Right lobe of liver (tissue), 6 donors: ENCODE measurements around the gene CLCN1. TPM values are rescaled to one million over a fixed set of nuclear protein-coding genes. Genes with fewer than 3 reads are reported as not detected.

ENCODE experiments used
- ATAC-seq, 4 donors: fragments of 200-7000 bp; cut with Tn5 transposase; one replicate each; pipeline ENCODE4 v1.9.1; 2020; ENCODE audit warnings: mild to moderate bottlenecking in 4 of 4, moderate library complexity in 4 of 4
- DNase-seq, 3 donors: peaks; one replicate each; pipeline ENCODE4 v3.0.0-alpha.2; 2020
- H3K27ac ChIP-seq, 3 donors: fragments of 200-600 bp; one replicate each; pipeline ENCODE4 v1.8.0; 2022
- H3K27me3 ChIP-seq, 2 donors: fragments of 200-600 bp; one replicate each; pipeline ENCODE4 v1.8.0; 2022
- H3K36me3 ChIP-seq, 4 donors: fragments of 200-600 bp; sonication (generic) in 1 of 4; one replicate each; pipeline versions ENCODE4 v1.5.1 to v1.8.0; 2017 to 2022; ENCODE audit warnings: control low read depth in 1 of 4
- H3K4me1 ChIP-seq, 4 donors: fragments of 200-600 bp; sonication (generic) in 1 of 4; one replicate each; pipeline versions ENCODE4 v1.5.1 to v1.8.0; 2017 to 2022; ENCODE audit warnings: control low read depth in 1 of 4
- H3K4me3 ChIP-seq, 3 donors: fragments of 200-600 bp; one replicate each; pipeline ENCODE4 v1.8.0; 2022
- H3K9me3 ChIP-seq, 4 donors: fragments of 200-600 bp; sonication (generic) in 1 of 4; one replicate each; pipeline versions ENCODE4 v1.5.1 to v1.8.0; 2017 to 2022; ENCODE audit warnings: control low read depth in 1 of 4
- POLR2A ChIP-seq: fragments of 450-650 bp; IDR thresholded peaks from one replicate; pipeline ENCODE4 v1.6.1; 2017; ENCODE audit warnings: antibody characterized with exemption, mild to moderate bottlenecking
- WGBS: methylation state at CpG from one replicate; pipeline ENCODE4 v1.1.6; 2018; ENCODE audit warnings: low coverage, low lambda C conversion rate; ENCODE audit not compliant: insufficient coverage; ENCODE audit errors: missing lambda C conversion rate; 5-methylcytosine and 5-hydroxymethylcytosine counted together
- intact Hi-C, 2 donors: fragments of 100-400 bp; cut with DNase I; formaldehyde crosslinking; loops; one replicate each; pipeline versions ENCODE4 v1.11.2 to v1.14.1; 2022
- total RNA-seq, 6 experiments: library from RNA; depleted of rRNA in 2 of 6; stranded (reverse); fragments of >200 nt in 2 of 6; fragmentation: NEBNext Ultra II Directional in 3 of 6; extraction: Animal tissue kit (Norgen Biotek cat#: 25700) in 3 of 6; gene quantifications; one replicate each; pipeline versions ENCODE4 v1.1.0 to v1.2.4, GENCODE V29; 2016 to 2023
- TF ChIP-seq, protein P1 (sequence below), 4 donors: fragments of 200-600 bp in 3 of 4; fragments of 450-650 bp in 1 of 4; IDR thresholded peaks; one replicate each; pipeline versions ENCODE4 v1.5.1 to v1.8.0; 2016 to 2022; ENCODE audit warnings: antibody characterized with exemption in 4 of 4, mild to moderate bottlenecking in 2 of 4
- donor health status: DM: no; HTN: yes; CAD: no.
- donor health status: DM: no; HTN: no; CAD: no.
- donor health status: DM: no; HTN: no; CAD: no.
- donor health status: DM: no; HTN: yes; CAD: no.
- donor health status: DM: no; HTN: yes; CAD: no.

The CLCN1 gene
- total RNA-seq, 6 experiments from 2014 or later, result not detected

DNA sequence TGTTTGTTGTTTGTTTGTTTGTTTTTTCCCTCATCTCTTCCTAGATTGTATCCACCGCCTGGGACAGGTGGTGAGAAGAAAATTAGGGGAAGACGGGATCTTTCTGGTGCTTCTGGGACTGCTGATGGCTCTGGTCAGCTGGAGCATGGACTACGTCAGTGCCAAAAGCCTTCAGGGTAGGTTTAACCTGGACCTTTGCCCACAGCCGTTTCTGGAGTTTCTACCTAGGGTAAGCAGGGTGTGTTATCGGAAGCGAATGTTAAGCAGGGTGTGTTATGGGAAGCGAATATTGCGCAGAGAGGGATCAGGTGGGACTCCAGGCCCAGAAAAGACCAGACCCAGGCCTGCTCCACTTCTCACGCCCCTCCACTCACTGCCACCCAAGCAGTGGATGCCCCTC, 4.7 kb downstream of the CLCN1 start:
- Histone ChIP-seq H3K4me1 (peaks cover 0 to 30% (median 13%) of the 10 kb centered on the region in 4 donors), H3K9me3 (no peaks in the 10 kb centered on the region), H3K27ac (no peak overlapping the region), H3K4me3 (no peak overlapping the region), H3K27me3 (no peaks in the 10 kb centered on the region), H3K36me3 (no peaks in the 10 kb centered on the region)
- TF ChIP-seq POLR2A, result no peak
- TF ChIP-seq, protein P1, sequence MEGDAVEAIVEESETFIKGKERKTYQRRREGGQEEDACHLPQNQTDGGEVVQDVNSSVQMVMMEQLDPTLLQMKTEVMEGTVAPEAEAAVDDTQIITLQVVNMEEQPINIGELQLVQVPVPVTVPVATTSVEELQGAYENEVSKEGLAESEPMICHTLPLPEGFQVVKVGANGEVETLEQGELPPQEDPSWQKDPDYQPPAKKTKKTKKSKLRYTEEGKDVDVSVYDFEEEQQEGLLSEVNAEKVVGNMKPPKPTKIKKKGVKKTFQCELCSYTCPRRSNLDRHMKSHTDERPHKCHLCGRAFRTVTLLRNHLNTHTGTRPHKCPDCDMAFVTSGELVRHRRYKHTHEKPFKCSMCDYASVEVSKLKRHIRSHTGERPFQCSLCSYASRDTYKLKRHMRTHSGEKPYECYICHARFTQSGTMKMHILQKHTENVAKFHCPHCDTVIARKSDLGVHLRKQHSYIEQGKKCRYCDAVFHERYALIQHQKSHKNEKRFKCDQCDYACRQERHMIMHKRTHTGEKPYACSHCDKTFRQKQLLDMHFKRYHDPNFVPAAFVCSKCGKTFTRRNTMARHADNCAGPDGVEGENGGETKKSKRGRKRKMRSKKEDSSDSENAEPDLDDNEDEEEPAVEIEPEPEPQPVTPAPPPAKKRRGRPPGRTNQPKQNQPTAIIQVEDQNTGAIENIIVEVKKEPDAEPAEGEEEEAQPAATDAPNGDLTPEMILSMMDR (IDR thresholded peaks at IDR 0.05), result no peak
- peak; percentile 59 to 76 (median 69) for DNase-seq
- 37% methylated on average over 6 of the region's 9 CpGs for WGBS
- intact Hi-C loops, result loop anchor here (5.0 to 10.0 kb wide), 2 partner anchors 94 to 97 kb away; no protein-coding TSS in a partner anchor
- peak; percentile 11 to 49 (median 37) for ATAC-seq

DNA sequence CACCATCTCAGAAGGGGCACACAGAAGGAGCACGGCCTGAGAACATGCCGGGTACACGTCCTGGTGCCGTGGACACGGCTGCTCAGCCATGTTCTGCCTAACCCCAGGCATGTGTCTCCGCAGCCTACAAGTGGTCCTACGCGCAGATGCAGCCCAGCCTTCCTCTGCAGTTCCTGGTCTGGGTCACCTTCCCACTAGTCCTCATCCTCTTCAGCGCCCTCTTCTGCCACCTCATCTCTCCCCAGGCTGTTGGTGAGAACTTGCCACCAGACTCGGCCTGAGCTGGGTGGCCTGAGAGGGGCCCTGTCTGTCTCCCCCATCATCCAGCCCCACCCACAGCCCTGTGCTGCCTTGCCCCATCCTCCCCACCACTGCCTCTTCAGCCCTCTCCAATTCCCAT, 5.3 kb downstream of the CLCN1 start:
- no peak overlapping the region for H3K4me3 ChIP-seq
- H3K4me1 ChIP-seq, result peaks cover 0 to 30% (median 13%) of the 10 kb centered on the region in 4 donors
- H3K27me3 ChIP-seq, result no peaks in the 10 kb centered on the region
- intact Hi-C loops, result loop anchor here (5.0 to 10.0 kb wide), 2 partner anchors 94 to 96 kb away; no protein-coding TSS in a partner anchor
- H3K9me3 ChIP-seq, result no peaks in the 10 kb centered on the region
- 88% methylated on average over 2 of the region's 10 CpGs for WGBS
- no peak overlapping the region for H3K27ac ChIP-seq
- H3K36me3 ChIP-seq, result no peaks in the 10 kb centered on the region
- ATAC-seq, result no peak
- no peak for TF ChIP-seq POLR2A
- TF ChIP-seq, protein P1 (IDR thresholded peaks at IDR 0.05), result no peak
- no peak for DNase-seq

DNA sequence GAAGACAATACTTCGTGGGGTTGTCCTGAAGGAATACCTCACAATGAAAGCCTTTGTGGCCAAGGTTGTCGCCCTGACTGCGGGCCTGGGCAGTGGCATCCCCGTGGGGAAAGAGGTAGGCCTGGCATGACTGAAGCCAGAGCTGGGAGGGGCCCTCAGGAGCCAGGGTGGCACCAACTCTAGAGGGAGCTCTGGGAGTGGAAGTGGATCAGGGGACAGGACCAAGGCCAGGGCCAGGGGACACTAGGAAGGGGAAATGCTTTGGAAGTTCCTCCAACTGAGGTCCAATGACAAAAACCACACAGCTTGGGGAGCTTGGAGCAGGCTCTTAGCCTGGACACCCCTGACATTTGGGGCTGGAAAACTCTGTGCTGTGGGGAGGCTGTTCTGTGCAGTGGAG, 5.8 kb downstream of the CLCN1 start:
- DNase-seq (peak; percentile 58 to 63 (median 60)), ATAC-seq (peak; percentile 33 to 56 (median 46))
- Histone ChIP-seq H3K27me3 (no peaks in the 10 kb centered on the region), H3K36me3 (no peaks in the 10 kb centered on the region), H3K9me3 (no peaks in the 10 kb centered on the region), H3K27ac (no peak overlapping the region), H3K4me3 (no peak overlapping the region), H3K4me1 (peaks cover 0 to 28% (median 12%) of the 10 kb centered on the region in 4 donors)
- intact Hi-C loops, result loop anchor here (5.0 to 10.0 kb wide), 2 partner anchors 93 to 96 kb away; no protein-coding TSS in a partner anchor
- TF ChIP-seq POLR2A, result no peak
- TF ChIP-seq, protein P1 (IDR thresholded peaks at IDR 0.05), result peak; percentile 20 to 43 (median 24)
- 52% methylated on average over 4 of the region's 4 CpGs for WGBS

DNA sequence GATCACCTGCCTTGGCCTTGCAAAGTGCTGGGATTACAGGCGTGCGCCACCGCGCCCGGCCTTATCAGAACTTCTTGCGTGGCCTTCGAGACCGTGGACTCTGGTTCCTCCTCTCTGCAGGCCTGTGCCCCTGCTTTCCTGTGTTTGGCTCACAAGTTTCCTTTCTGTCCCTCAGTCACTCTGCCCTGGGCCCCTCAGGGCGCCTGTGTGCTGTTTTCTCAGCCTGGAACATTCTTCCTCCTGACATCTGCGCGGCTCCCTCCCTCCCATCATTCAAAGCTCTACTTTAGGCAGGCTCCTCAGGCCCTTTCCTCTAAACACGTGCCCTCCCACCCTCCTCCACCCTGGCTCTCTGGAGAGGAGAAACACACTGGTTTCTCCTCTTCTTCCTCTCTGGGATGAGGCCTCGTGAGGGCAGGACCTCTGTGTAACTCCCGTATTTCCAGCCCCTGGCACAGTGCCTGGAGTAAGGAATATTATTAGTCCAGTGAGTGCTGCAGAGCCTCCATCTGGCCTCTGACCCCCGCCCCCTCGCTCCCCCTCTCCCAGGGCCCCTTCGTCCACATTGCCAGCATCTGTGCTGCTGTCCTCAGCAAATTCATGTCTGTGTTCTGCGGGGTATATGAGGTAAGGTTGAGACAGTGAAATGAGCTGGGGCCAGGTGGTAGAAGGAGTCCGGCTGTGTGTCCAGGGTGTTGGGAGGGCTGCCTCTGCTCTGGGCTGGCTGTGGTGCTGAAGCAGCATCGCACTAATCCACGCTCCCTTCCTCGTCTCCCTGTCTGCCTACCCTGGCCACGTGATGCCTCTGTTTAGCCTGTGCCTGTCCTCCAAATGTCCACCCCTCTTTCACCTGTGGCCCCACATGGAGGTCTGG, 7.1 kb downstream of the CLCN1 start:
- H3K27ac ChIP-seq, result no peak overlapping the region
- no peak overlapping the region for H3K4me3 ChIP-seq
- no peak for TF ChIP-seq POLR2A
- TF ChIP-seq, protein P1 (IDR thresholded peaks at IDR 0.05), result no peak
- WGBS, result 58% methylated on average over 13 of the region's 23 CpGs
- DNase-seq (no peak), ATAC-seq (peak in 1 of 4 donors; percentile 8)
- no peaks in the 10 kb centered on the region for H3K9me3 ChIP-seq
- intact Hi-C loops, result loop anchor here (5.0 to 10.0 kb wide), 2 partner anchors 92 to 94 kb away; no protein-coding TSS in a partner anchor
- H3K36me3 ChIP-seq, result no peaks in the 10 kb centered on the region
- no peaks in the 10 kb centered on the region for H3K27me3 ChIP-seq
- peaks cover 0 to 18% (median 7%) of the 10 kb centered on the region in 4 donors for H3K4me1 ChIP-seq
